Measurements from ENCODE around the gene ATXN2. TPM values are rescaled to one million over a fixed set of nuclear protein-coding genes. Genes with fewer than 3 reads are reported as not detected.

ATXN2 gene
- total and polyA plus RNA-seq, 9 of the 15 experiments (the other 6 are each of a cell fraction or from before 2014, with no cell fraction given) = 16.8 to 67.8 (median 29.3) TPM

DNA sequence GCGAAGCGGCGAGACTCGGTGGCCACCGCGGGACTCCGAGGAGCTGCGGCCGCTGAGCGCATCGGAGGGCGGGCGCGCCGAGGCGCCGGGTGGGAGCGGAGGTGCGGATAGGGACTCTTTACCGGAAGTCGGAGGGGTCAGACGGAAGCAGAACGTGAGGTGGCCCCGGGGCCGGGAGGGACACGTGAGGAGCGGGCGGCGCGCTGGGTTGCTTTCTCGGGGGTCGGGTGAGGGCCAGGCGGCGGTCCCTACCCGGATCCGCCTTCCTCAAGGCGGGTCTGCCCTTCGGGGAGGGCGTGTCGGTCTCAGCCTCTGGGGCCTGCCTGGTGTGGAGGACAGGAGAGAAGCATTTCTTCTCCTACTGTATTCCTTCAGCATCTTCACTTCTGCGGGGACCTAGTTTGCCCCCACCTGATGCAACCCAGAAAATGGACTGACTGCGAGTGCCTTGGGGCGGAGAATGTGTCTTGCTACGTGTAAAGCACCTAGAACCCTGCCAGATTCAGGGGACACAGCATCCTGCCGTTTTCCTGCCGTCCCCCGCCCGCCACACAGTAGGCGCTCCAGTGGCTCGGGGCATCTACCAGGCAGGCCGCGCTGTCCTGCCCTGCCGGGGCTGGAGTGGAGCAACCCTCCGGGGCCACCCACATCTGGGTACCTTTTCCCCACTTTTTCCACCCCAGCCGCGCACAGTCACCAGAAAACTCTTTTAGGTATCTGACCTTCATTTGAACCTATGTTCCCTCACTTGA, 514 bp upstream of the ATXN2 start (continued):
- TF ChIP-seq, protein P1, sequence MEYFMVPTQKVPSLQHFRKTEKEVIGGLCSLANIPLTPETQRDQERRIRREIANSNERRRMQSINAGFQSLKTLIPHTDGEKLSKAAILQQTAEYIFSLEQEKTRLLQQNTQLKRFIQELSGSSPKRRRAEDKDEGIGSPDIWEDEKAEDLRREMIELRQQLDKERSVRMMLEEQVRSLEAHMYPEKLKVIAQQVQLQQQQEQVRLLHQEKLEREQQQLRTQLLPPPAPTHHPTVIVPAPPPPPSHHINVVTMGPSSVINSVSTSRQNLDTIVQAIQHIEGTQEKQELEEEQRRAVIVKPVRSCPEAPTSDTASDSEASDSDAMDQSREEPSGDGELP (CRISPR knock-in tag; IDR thresholded peaks at IDR 0.05; ENCODE audit: borderline replicate concordance) = peak; percentile 82
- TF ChIP-seq, protein P2, sequence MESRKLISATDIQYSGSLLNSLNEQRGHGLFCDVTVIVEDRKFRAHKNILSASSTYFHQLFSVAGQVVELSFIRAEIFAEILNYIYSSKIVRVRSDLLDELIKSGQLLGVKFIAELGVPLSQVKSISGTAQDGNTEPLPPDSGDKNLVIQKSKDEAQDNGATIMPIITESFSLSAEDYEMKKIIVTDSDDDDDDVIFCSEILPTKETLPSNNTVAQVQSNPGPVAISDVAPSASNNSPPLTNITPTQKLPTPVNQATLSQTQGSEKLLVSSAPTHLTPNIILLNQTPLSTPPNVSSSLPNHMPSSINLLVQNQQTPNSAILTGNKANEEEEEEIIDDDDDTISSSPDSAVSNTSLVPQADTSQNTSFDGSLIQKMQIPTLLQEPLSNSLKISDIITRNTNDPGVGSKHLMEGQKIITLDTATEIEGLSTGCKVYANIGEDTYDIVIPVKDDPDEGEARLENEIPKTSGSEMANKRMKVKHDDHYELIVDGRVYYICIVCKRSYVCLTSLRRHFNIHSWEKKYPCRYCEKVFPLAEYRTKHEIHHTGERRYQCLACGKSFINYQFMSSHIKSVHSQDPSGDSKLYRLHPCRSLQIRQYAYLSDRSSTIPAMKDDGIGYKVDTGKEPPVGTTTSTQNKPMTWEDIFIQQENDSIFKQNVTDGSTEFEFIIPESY (CRISPR knock-in tag; IDR thresholded peaks at IDR 0.05) = 0 out of 2 replicates have a peak, but pooled peaks have one; percentile 14
- TF ChIP-seq, protein P3, sequence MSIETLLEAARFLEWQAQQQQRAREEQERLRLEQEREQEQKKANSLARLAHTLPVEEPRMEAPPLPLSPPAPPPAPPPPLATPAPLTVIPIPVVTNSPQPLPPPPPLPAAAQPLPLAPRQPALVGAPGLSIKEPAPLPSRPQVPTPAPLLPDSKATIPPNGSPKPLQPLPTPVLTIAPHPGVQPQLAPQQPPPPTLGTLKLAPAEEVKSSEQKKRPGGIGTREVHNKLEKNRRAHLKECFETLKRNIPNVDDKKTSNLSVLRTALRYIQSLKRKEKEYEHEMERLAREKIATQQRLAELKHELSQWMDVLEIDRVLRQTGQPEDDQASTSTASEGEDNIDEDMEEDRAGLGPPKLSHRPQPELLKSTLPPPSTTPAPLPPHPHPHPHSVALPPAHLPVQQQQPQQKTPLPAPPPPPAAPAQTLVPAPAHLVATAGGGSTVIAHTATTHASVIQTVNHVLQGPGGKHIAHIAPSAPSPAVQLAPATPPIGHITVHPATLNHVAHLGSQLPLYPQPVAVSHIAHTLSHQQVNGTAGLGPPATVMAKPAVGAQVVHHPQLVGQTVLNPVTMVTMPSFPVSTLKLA (conservative IDR thresholded peaks at IDR 0.05) = peak; percentile 84 to 94
- TF ChIP-seq ZNF561 (CRISPR knock-in tag; conservative IDR thresholded peaks at IDR 0.05) (no peak), SP2 (IDR thresholded peaks at IDR 0.05; ENCODE audit: extremely low read depth, low read depth, low read length, poor library complexity, severe bottlenecking) (no peak), SAFB (IDR thresholded peaks at IDR 0.05; ENCODE audit: borderline replicate concordance, low read depth, low read length) (no peak), SPI1 (IDR thresholded peaks at IDR 0.05; ENCODE audit: borderline replicate concordance, low read depth, low read length) (no peak), NRF1 (conservative IDR thresholded peaks at IDR 0.05 in 1 of 2, IDR thresholded peaks at IDR 0.05 in 1 of 2) (peak in 1 of 2 experiments; percentile 40; a peak in 2 of 4 replicates), FIP1L1 (IDR thresholded peaks at IDR 0.05; ENCODE audit: low read depth, low read length, poor library complexity, severe bottlenecking) (peak; percentile 78), KLF13 (tag; IDR thresholded peaks at IDR 0.05; ENCODE audit: borderline replicate concordance, low read depth) (peak; percentile 79; the same call in 1 of the 2 replicates), SMARCB1 (IDR thresholded peaks at IDR 0.05; ENCODE audit: insufficient read length, low read depth) (no peak), ZNF764 (CRISPR knock-in tag; IDR thresholded peaks at IDR 0.05; ENCODE audit: low read depth) (no peak), SMAD1 (IDR thresholded peaks at IDR 0.05; ENCODE audit: low read depth, low read length, partially characterized antibody) (peak; percentile 51), RAD51 (IDR thresholded peaks at IDR 0.05; ENCODE audit: borderline replicate concordance, low read depth) (peak; percentile 76; the same call in 1 of the 2 replicates), RBFOX2 (IDR thresholded peaks at IDR 0.05; ENCODE audit: low read depth, low read length) (peak; percentile 94), TEAD4 (IDR thresholded peaks at IDR 0.05; ENCODE audit: low read length) (no peak), TEAD4 (CRISPR knock-in tag; IDR thresholded peaks at IDR 0.05; ENCODE audit: borderline replicate concordance) (no peak), SRSF7 (optimal IDR thresholded peaks at IDR 0.05; ENCODE audit: low read depth, low read length) (no peak)
- TF ChIP-seq, protein P4, sequence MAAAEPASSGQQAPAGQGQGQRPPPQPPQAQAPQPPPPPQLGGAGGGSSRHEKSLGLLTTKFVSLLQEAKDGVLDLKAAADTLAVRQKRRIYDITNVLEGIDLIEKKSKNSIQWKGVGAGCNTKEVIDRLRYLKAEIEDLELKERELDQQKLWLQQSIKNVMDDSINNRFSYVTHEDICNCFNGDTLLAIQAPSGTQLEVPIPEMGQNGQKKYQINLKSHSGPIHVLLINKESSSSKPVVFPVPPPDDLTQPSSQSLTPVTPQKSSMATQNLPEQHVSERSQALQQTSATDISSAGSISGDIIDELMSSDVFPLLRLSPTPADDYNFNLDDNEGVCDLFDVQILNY (CRISPR knock-in tag; IDR thresholded peaks at IDR 0.05) = peak; percentile 38; the same call in 1 of the 2 replicates
- TF ChIP-seq, protein P5, sequence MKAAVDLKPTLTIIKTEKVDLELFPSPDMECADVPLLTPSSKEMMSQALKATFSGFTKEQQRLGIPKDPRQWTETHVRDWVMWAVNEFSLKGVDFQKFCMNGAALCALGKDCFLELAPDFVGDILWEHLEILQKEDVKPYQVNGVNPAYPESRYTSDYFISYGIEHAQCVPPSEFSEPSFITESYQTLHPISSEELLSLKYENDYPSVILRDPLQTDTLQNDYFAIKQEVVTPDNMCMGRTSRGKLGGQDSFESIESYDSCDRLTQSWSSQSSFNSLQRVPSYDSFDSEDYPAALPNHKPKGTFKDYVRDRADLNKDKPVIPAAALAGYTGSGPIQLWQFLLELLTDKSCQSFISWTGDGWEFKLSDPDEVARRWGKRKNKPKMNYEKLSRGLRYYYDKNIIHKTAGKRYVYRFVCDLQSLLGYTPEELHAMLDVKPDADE (conservative IDR thresholded peaks at IDR 0.05; ENCODE audit: control insufficient read depth, low read depth, low read length) = peak; percentile 71; the same call in 1 of the 2 replicates

Measured in K562 (cell line).